OCI-LY7 (cell line): ENCODE measurements around the gene CCDC141.

Experiments
- CTCF ChIP-seq: fragments of 200-600 bp; sonication (generic); conservative IDR thresholded peaks from 2 replicates; pipeline ENCODE4 v1.5.1; 2014; ENCODE audit warnings: mild to moderate bottlenecking, antibody characterized with exemption, low read length, moderate library complexity, mixed read lengths
- EZH2phosphoT487 ChIP-seq: fragments of 200-600 bp; sonication (generic); IDR thresholded peaks from 2 replicates; pipeline ENCODE4 v1.6.1; 2018; ENCODE audit warnings: low read depth, borderline replicate concordance, mild to moderate bottlenecking, mixed run types, antibody characterized with exemption, low read length, moderate library complexity, mixed read lengths

- TF ChIP-seq CTCF: no peak
- TF ChIP-seq EZH2phosphoT487: no peak
These were observed 189.4 kb downstream of the CCDC141 start for GRCh38 chr2:178860551-178860950.
